ENCODE data around the gene PTPRE.
A peak's percentile ranks its signal among the peaks of the same experiment; 100 is the strongest.

PTPRE gene

GRCh38 chr10:128066870-128067382 lies 160.0 kb downstream of the PTPRE start:
- ChIA-PET CTCF (interaction anchor here (17.6 kb wide), 1 partner anchor 34 kb away, joined by 335 read pairs; no protein-coding TSS in a partner anchor), POLR2A (no interaction called here)
- TF ChIP-seq CTCF (IDR thresholded peaks at IDR 0.05; ENCODE audit: control extremely low read depth, extremely low read depth, low read depth, missing control alignments) = no peak
- DNase-seq (ENCODE audit: extremely low spot score) = no peak

- ChIA-PET POLR2A (no interaction called here), CTCF (interaction anchor here (1.8 to 17.6 kb wide), 4 partner anchors 11 to 83 kb away, joined by 4 to 335 read pairs (median 13); no protein-coding TSS in a partner anchor)
- no peak for TF ChIP-seq CTCF (IDR thresholded peaks at IDR 0.05; ENCODE audit: control extremely low read depth, extremely low read depth, low read depth, missing control alignments)
- no peak for DNase-seq (ENCODE audit: extremely low spot score)
Measured at GRCh38 chr10:128067691-128068397, 160.9 kb downstream of the PTPRE start.

GRCh38 chr10:128068398-128069285 lies 161.7 kb downstream of the PTPRE start:
- ChIA-PET POLR2A (no interaction called here), CTCF (interaction anchor here (0.7 to 17.6 kb wide), 36 partner anchors 10 to 419 kb away, joined by 3 to 335 read pairs (median 5); partner anchors contain the start of genes MKI67 and PTPRE)
- no peak for DNase-seq (ENCODE audit: extremely low spot score)
- TF ChIP-seq CTCF (IDR thresholded peaks at IDR 0.05; ENCODE audit: control extremely low read depth, extremely low read depth, low read depth, missing control alignments) = no peak

- ChIA-PET POLR2A (no interaction called here), CTCF (interaction anchor here (0.7 to 17.6 kb wide), 37 partner anchors 9 to 420 kb away, joined by 3 to 335 read pairs (median 5); partner anchors contain the start of genes MKI67 and PTPRE)
- DNase-seq (ENCODE audit: extremely low spot score) = peak; percentile 83
- TF ChIP-seq CTCF (IDR thresholded peaks at IDR 0.05; ENCODE audit: control extremely low read depth, extremely low read depth, low read depth, missing control alignments) = peak; percentile 78
Measured at GRCh38 chr10:128069351-128070051, 162.6 kb downstream of the PTPRE start.

GRCh38 chr10:128070161-128070560 lies 163.3 kb downstream of the PTPRE start:
- TF ChIP-seq CTCF (IDR thresholded peaks at IDR 0.05; ENCODE audit: control extremely low read depth, extremely low read depth, low read depth, missing control alignments) = no peak
- no peak for DNase-seq (ENCODE audit: extremely low spot score)
- CTCF ChIA-PET = interaction anchor here (0.6 to 17.6 kb wide), 19 partner anchors 8 to 354 kb away, joined by 3 to 335 read pairs (median 9); partner anchors contain the start of gene PTPRE
- POLR2A ChIA-PET = no interaction called here
